Stimulated activated CD8-positive, alpha-beta memory T cell treated with anti-CD3 and anti-CD28 coated beads, Interleukin-7, amount 100 ng/mL, for 48 hours (primary cell): ENCODE data around the gene NQO2.
"Not testable (repeated sequence)": the region's sequence is repeated elsewhere in the genome, so short reads cannot be mapped to it uniquely, and the experiment has no call there.

Experiments
- DNase-seq, 2 donors: peaks; one replicate each; pipeline ENCODE4 v3.0.0-alpha.2; 2020; ENCODE audit warnings: low read depth in 1 of 2; ENCODE audit errors: extremely low read depth in 1 of 2

NQO2 gene

DNA sequence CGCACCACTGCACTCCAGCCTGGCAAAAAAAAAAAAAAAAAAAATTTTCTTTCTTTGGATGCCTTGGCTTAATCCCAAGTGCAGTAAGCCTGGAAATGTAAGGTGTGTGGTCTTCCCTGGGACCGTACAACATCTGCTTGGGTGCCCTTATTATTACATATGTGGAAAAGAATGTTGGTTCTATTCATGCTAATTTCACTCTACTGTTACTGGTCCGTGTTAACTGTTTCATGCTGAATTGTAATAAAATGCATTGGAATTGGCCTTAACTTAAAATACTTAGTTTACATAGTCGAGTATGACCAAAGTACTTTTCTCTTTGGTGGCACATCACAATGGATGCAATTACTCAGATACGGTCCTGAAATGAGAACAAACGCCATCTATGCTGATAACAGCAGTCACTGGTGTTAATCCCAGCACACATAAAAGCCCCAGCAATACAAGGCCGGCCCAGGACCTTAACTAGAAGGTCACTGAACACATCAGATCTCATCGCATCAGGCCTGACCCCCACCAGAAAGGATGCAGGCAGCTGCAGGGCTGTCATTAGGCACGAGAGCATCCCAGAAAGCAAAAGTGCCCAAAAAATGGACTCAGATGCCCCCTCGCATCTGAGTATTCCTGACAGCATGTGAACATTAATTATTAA is 29.5 kb upstream of the NQO2 start:
- no peak for DNase-seq

DNA sequence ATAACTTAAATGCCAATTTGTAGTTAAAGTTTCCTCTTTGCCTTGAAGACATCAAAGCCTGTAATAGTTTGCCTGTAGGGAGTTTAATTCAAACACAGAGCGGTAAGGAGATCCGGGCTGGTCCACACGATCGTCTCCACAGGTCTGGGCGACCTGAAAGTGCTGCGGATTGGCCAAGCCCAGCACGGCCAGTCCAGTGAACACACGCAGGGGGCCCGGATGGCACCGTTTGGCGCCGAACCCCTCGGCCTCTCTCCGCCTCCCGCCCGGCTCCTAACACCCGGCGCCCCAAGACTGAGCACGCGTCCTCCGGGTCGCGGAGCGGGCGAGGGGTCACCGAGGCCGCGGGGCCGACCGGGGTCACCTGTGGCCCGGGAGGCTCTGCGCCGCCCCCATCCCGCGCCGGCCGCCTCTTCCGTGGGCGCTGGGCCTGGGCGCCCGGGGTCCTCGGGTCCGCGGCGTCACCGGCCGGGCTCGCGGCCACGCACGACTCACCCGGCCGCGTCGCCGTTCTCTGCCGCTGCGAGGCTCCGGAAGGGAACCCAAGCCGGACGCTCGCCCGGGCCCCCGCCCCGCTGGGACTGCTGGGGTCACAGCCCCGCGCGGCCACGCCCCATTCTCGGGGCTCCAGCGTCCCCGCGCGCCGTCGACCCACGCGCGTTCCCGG is 28.8 kb upstream of the NQO2 start:
- DNase-seq, result peak in 1 of 2 donors; percentile 41

DNA sequence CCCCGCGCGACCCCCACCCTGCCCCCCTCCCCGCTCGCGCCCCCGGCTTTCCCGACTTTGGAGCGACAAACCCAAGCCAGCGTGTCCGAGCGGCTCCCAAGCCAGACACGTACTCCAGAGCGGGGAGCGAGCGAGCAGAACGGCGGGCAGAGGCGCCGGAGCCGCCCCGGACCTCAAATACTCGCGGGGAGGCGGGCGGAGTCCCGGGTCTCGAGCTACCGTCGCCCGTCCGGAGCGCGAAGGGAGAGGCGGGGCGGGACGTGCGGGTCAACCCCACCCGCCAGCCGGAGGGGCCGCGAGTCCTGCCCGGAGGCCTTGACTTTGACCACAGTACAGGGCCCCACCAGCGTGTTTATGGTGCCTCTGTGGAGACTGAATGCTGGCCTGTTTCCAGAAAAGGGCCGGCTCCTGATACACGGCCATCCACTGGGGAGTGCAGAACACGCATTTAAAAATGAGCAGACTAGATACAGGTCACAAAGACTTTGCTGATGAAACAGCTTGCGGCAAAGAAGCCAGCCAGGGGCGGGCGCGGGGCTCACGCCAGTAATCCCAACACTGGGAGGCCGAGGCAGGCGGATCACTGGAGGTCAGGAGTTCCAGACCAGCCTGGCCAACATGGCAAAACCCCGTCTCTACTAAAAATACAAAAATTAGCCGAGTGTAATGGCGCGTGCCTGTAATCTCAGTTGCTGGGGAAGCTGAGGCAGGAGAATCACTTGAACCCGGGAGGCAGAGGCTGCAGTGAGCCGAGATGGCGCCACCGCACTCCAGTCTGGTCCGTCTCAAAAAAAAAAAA is 28.1 kb upstream of the NQO2 start, which contains the start of gene SERPINB6:
SERPINB6 (minus strand) TSS at position 148 of the 799 bp plus-strand sequence. CDS start 12,235 bp downstream, outside the sequence.
- peak in 1 of 2 donors; percentile 13 for DNase-seq

DNA sequence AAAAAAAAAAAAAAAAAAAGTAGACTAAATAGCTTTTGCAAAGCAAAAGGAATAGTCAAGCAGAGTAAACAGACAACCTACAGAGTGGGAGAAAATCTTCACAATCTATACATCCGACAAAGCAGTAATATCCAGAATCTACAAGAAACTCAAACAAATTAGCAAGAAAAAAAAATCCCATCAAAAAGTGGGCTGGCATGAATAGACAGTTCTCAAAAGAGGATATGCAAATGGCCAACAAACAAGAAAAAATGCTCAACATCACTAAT is 27.5 kb upstream of the NQO2 start:
- not testable (repeated sequence) for DNase-seq

DNA sequence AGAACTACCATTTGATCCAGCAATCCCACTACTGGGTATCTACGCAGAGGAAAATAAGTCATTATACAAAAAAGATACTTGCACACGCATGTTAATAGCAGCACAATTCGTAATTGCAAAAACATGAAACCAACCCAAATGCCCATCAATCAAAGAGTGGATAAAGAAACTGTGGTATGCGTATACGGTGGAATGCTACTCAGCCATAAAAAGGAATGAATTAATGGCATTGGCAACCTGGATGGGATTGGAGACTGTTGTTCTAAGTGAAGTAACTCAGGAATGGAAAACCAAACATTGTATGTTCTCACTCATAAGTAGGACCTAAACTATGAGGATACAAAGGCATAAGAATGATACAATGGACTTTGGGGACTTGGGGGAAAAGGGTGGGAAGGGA is 27.0 kb upstream of the NQO2 start:
- not testable (repeated sequence) for DNase-seq

DNA sequence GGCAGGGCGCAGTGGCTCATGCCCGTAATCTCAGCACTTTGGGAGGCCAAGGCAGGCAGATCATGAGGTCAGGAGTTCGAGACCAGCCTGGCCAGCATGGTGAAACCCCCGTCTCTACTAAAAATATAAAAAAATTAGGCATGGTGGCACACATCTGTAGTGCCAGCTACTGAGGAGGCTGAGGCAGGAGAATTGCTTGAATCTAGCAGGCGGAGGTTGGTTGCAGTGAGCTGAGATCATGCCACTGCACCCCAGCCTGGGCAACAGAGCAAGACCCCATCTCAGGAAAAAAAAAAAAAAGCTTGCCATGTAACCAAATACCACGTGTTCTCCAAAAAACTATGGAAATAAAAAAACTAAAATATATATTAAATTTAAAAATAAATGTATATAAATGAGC is 26.5 kb upstream of the NQO2 start:
- DNase-seq, result not testable (repeated sequence)

DNA sequence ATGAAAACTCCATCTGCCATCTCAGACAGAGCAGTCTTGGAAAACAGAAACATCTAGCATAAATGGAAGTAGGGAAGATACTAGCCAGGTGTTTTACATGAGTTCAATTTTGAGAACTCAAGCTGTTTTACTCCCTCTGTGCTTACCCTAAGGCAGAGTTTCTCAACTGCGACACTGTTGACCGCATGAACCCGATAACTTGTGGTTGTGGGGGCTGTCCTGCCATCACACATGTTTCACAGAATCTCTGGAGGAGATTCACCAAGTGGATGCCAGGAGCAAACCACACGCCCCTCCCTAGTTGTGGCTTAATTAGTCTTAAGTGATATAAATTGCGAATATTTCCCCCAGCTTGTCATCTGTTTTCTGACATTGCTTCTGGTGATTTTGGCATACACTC is 26.0 kb upstream of the NQO2 start:
- no peak for DNase-seq

DNA sequence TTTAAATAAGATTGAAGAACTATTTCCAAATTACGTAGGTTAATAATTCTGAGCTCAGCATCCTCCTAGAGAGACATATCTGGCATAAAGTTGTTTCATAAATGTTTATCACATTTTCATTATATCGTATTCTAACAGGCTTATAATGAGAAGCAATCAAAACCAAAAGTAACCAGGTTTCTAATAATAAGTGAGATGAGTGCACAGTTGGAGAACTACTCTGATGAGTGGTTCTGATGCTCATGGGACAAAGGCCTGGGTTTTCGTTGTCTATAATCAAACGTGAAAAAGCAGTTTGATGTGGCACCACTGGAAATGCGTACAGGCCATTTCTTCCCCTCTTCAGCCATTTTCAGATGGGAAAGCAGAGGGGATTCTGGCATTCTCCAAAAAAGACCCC is 23.6 kb upstream of the NQO2 start:
- DNase-seq, result no peak

DNA sequence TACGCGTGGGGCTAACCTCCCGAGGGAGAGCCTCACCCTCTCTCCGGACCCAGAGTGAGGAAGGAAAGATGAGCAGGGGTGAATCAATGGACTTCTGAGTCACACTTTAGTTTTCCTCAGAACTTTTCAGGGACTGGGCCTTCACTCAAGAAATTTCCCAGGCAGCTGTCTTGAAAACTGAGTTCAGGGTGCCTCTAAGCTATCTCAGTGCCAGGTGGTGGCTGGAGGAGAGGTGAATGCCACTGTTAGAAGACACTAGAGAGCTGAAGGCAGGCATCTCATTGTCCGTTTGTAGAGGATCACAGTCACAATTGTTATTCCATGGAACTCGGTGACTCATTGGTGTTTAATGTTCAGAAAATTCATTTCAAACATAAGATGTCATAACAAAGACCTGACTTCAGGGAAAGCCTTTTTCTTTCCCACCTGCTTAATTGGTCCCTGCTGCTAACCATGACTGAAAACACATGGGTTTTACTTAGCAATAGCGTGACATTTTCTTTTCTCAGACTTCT is 23.1 kb upstream of the NQO2 start:
- DNase-seq, result no peak

DNA sequence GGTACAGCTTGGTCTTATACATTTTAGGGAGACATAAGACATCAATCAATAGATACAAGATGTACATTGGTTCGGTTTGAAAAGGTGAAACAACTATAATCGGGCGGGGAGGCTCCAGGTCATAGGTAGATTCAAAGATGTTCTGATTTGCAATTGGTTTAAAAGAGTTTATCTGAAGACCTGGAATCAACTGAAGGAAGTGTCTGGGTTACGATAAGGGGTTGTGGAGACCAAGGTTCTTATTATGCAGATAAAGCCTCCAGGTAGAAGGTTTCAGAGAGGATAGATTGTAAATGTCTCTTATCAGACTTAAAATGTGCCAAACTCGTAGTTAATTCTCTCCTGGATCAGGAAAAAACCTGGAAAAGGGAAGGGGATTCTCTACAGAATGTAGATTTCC is 22.4 kb upstream of the NQO2 start:
- DNase-seq, result no peak

DNA sequence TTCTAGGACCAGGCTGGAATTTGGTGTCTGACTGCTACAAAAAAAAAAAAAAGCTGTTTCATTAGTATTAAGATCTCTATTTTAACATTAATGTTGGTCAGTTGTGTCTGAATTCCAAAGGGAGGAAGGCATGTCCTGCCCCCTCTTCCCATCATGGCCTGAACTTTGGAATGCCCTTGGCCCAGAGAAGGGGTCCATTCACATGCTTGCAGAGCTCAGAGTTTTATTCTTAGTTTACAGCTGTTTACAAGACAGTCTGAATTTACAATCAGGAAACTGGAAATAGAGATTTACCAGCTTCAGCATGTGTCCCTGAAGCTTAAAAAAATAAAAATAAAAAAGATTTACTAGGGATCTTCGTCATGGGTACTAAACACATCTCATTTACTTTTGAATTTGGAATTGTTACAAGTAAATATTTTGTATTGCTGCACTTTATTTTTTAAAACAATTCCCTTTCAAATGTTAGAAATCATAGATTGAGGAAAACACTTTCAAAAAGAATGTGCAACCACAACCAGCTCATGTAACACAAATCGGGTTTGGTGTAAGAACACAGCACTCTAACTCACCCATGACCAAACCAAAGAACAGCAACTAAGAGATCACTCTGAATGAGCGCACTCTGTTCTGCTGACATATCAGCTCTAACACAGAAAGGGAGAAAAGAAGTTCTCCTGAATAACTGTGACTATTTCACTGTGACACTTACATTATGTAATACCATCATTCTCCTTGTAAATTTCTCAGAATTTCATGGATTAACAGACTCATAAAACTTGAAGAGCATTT is 21.7 kb upstream of the NQO2 start:
- no peak for DNase-seq

DNA sequence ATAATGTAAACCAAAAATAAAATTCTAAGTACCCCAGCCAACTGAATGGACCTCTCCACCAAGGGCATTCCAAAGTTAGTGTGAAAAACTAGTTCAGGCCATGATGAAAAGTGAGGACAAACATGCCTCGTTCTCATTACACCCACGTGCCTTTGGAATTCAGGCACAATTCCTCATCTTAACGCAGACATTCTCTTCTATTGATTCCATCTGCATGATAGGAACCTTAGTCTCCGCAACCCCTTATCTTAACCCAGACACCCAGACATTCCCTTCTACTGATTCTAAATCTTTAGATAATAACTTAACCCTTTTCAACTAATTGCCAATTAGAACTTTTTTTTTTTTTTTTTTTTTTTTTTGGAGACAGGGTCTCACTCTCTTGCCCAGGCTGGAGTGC is 20.8 kb upstream of the NQO2 start:
- no peak for DNase-seq

DNA sequence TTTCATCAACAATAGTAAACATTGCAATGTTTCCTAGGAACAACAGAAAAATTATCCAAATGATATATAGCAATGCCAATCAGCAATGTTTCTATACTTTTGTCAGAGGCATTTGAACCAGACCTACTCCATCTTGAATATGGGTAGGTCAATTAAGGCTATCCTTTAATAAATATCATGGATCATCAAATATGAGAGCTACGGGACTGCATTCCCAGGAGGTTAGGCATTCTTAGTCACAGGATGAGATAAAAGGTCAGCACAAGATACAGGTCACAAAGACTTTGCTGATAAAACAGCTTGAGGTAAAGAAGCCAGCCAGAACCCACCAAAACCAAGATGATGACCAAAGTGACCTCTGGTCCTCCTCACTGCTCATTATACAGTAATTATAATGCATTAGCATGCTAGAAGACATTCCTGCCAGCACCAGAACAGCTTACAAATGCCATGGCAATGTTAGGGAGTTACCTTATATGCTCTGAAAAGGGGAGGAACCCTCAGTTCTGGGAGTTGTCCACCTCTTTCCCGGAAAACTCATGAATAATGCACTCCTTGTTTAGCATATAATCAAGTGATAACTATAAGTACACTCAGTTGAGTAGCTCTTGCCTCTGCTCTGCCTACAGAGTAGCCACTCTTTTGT is 19.8 kb upstream of the NQO2 start:
- no peak for DNase-seq

DNA sequence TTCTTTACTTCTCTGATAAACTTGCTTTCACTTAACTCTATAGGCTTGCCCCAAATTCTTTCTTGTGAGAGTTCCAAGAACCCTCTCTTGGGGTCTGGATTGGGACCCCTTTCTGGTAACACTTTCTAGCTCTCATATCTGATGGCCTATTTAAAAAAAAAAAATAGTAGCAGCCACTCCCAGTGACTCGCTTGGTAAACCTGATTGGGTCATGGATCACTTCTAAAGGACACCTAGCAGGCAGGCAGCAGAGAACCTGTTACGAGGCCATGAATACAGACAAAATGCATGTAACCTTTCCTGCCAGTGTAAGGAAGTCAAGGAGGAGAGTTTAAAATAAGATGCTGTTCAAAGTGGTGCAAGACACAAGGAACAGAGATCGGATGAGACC is 19.2 kb upstream of the NQO2 start:
- no peak for DNase-seq

DNA sequence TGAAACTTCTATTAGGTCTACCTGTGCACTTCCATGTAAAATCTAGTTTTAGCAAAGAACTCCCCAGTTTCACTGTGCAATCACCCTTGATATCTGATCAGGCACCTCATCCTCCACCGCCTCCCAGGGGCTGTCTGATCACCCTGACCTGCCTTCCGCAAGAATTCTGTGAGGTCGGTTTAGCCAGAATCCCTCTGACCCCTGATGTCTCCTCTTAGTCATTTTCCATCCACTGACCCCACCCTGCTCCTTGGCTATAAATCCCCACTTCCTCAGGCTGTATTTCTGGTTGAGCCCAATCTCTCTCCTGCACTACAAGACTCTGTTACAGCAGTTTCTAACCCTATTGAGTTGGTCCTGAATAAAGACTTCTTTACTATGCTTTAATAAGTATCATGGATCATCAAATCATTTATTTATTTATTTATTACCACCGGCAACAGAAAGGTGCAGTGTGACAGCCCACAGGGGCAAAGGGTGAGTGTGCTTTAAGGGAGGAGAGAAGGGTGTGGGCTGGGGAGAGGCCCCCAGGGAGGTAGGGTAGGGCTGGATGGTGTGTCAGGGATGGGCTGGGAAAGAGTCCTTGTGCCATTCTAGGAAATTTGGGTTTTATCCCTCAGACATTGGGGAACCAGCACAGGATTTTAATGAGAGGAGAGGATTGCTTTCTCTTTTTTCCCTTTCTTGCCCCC is 17.1 kb upstream of the NQO2 start:
- no peak for DNase-seq

DNA sequence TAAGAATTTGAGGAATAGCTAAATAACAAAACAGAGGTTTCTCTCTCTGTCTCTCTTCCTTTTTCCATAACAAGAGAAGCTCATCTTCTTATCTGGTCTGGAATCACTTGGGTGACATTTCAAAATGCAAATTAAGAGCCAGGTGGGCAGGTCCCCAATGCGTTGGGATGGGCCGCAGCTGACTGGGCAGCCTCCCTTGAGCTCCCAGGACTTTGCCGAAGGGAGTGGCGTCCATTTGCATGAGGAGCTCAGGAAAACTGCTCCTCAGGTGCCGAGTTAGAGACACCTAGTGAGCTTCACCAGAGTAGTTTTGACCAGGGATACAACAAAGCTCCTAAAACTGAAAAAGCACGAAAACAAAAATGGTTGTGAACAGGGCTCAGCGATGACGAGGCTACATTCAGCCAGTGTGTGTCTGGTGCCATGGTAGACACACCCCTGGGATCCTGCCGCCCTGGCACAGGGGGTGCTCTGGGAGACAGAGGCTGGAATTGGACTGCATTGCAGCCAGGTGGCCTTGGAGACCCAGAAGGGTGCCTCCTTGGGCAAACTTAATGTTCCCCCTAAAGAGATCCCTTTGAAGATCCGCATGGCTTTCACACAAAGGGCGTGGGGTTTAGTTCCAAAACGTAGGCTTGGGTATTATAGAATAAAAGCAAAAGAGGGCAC is 14.8 kb upstream of the NQO2 start:
- no peak for DNase-seq

DNA sequence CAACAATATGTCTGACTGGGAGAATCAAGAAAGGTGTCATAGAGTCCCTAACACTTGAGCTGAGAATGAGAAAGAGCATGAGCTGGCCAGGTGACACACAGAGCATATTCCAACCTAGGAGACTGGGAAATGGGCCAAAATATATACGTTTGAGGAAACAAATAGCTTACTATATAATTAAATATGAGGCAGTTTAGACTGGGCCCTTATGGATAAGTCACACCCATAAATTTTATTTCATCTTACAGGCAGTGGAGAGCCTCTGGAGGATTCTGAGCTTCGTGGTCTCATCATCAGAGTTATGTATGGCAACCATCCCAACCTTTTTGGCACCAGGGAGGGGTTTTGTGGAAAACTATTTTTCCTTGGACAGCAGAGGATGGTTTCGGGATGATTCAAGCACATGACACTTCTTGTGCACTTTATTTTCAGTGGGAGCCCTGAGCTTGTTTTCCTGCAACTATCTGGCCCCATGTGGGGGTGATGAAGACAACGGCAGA is 12.9 kb upstream of the NQO2 start:
- DNase-seq, result no peak

DNA sequence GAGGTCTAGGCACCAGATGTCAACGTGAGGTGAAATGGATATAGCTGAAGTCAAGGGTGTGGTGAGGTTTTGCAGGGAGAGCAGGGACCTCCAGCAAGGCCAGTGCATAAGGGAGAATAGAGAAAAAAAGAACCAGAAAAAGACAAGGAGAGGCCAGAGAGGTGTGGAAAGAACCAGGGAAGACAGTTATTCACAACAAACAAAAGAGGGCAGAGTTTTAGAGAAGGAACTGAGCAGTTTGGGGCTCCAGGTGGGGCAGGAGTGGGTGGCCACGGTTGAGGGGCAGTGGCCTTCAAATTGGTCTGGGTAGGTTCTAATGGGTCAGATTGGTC is 11.6 kb upstream of the NQO2 start:
- no peak for DNase-seq
